SK-N-SH (cell line): ENCODE data around the gene SMYD3. TPM values are rescaled to one million over a fixed set of nuclear protein-coding genes. Genes with fewer than 3 reads are reported as not detected.

ENCODE experiments used
- CTCF ChIA-PET: fragments of 300-600, 350-600 bp; formaldehyde crosslinking; extraction: SDS; loops from one replicate; lab custom pipeline; 2021; lab: Yijun Ruan, JAX
- POLR2A ChIA-PET: fragments of 350-600 bp; sonication (Branson Sonifier 250); formaldehyde crosslinking; extraction: SDS; loops from one replicate; lab custom pipeline; 2020; ENCODE audit warnings: antibody characterized with exemption, inconsistent platforms; lab: Yijun Ruan, JAX
- DNase-seq: peaks from one replicate; pipeline ENCODE4 v3.0.0; 2012
- H2AFZ ChIP-seq: fragments of 200-600 bp; sonication (generic); 2 replicates; pipeline ENCODE4 v1.8.1; 2016; ENCODE audit warnings: antibody characterized with exemption, mild to moderate bottlenecking, low read depth
- H3F3A ChIP-seq: fragments of 200-600 bp; sonication (generic); replicated peaks from 2 replicates; pipeline ENCODE3; 2016; ENCODE audit warnings: antibody characterized with exemption, mild to moderate bottlenecking; ENCODE audit not compliant: insufficient read depth
- H3K27ac ChIP-seq, 2 experiments: fragments of 200-500 bp in 1 of 2; fragments of 200-600 bp in 1 of 2; sonication (Bioruptor generic) in 1 of 2; sonication (generic), shearing (Covaris generic) in 1 of 2; 2 replicates each; pipeline versions ENCODE4 v1.5.1 to v1.6.1; 2014 to 2016; ENCODE audit warnings: low read depth in 2 of 2, inconsistent platforms in 1 of 2, low read length in 1 of 2, mild to moderate bottlenecking in 1 of 2, mixed read lengths in 1 of 2
- H3K27me3 ChIP-seq: fragments of 200-600 bp; sonication (generic), shearing (Covaris generic); 2 replicates; pipeline ENCODE4 v1.6.1; 2016; ENCODE audit warnings: mixed run types; ENCODE audit not compliant: insufficient read depth
- H3K36me3 ChIP-seq, 2 experiments: fragments of 200-500 bp in 1 of 2; fragments of 200-600 bp in 1 of 2; sonication (Bioruptor generic) in 1 of 2; sonication (generic) in 1 of 2; replicated peaks in 1 of 2; 2 replicates each; pipeline versions ENCODE3 to v1.5.1; 2014 to 2016; ENCODE audit warnings: low read length in 1 of 2, mild to moderate bottlenecking in 1 of 2; ENCODE audit not compliant: insufficient read depth in 2 of 2, control insufficient read depth in 1 of 2
- H3K4me1 ChIP-seq, 2 experiments: fragments of 200-500 bp in 1 of 2; fragments of 200-600 bp in 1 of 2; sonication (Bioruptor generic) in 1 of 2; sonication (generic), shearing (Covaris generic) in 1 of 2; 2 replicates each; pipeline versions ENCODE4 v1.5.1 to v1.6.1; 2014 to 2016; ENCODE audit warnings: low read depth in 1 of 2, low read length in 1 of 2, mixed run types in 1 of 2; ENCODE audit not compliant: insufficient read depth in 2 of 2, control insufficient read depth in 1 of 2
- H3K4me2 ChIP-seq: fragments of 200-600 bp; sonication (generic), shearing (Covaris generic); 2 replicates; pipeline ENCODE4 v1.6.1; 2017; ENCODE audit warnings: mixed run types
- H3K4me3 ChIP-seq, 2 experiments: fragments of 200-500 bp in 1 of 2; fragments of 200-600 bp in 1 of 2; sonication (Bioruptor generic) in 1 of 2; sonication (generic), shearing (Covaris generic) in 1 of 2; 2 replicates each; pipeline versions ENCODE4 v1.5.1 to v1.8.1; 2014 to 2016; ENCODE audit warnings: low read depth in 2 of 2, inconsistent platforms in 1 of 2, low read length in 1 of 2, mild to moderate bottlenecking in 1 of 2, mixed read lengths in 1 of 2, moderate library complexity in 1 of 2
- H3K79me2 ChIP-seq: fragments of 200-600 bp; sonication (generic); 2 replicates; pipeline ENCODE4 v1.8.1; 2017; ENCODE audit warnings: mild to moderate bottlenecking; ENCODE audit not compliant: insufficient read depth
- H3K9ac ChIP-seq: fragments of 200-600 bp; sonication (generic); 2 replicates; pipeline ENCODE4 v1.6.1; 2017; ENCODE audit warnings: mixed run types
- H3K9me2 ChIP-seq: fragments of 200-600 bp; sonication (generic); 2 replicates; pipeline ENCODE4 v1.6.1; 2017; ENCODE audit warnings: mixed run types
- H3K9me3 ChIP-seq: fragments of 200-600 bp; sonication (generic); 2 replicates; pipeline ENCODE4 v1.6.1; 2017; ENCODE audit warnings: mixed run types, mild to moderate bottlenecking, moderate library complexity
- H4K20me1 ChIP-seq: fragments of 200-600 bp; sonication (generic); 2 replicates; pipeline ENCODE4 v1.6.1; 2017; ENCODE audit warnings: mild to moderate bottlenecking, mixed run types; ENCODE audit not compliant: insufficient read depth
- CHD2 ChIP-seq: fragments of 150-350 bp; IDR thresholded peaks from 2 replicates; pipeline ENCODE4 v1.6.1; 2018; ENCODE audit warnings: low read length; ENCODE audit not compliant: partially characterized antibody
- EZH2phosphoT487 ChIP-seq: fragments of 200-600 bp; sonication (generic); IDR thresholded peaks from 2 replicates; pipeline ENCODE4 v1.6.1; 2017; ENCODE audit warnings: low read depth, mixed run types, mild to moderate bottlenecking, antibody characterized with exemption, moderate library complexity, borderline replicate concordance
- GABPA ChIP-seq: IDR thresholded peaks from 2 replicates; pipeline ENCODE4 v1.4.0; 2012; ENCODE audit warnings: low read depth, mild to moderate bottlenecking
- GATA2 ChIP-seq: sonication (generic); formaldehyde crosslinking; IDR thresholded peaks from 2 replicates; pipeline ENCODE4 v1.5.0; 2020; ENCODE audit warnings: mild to moderate bottlenecking, missing genetic modification reagents
- JUND ChIP-seq: IDR thresholded peaks from 2 replicates; pipeline ENCODE4 v1.4.0; 2012
- MEF2A ChIP-seq: IDR thresholded peaks from 2 replicates; pipeline ENCODE4 v1.4.0; 2012; ENCODE audit warnings: low read depth, borderline replicate concordance
- MXI1 ChIP-seq: IDR thresholded peaks from 2 replicates; pipeline ENCODE4 v1.6.1; 2012; ENCODE audit warnings: mild to moderate bottlenecking, low read depth, low read length, improper control_type of control experiment
- PBX3 ChIP-seq: IDR thresholded peaks from 2 replicates; pipeline ENCODE4; 2012
- POLR2AphosphoS5 ChIP-seq: IDR thresholded peaks from 2 replicates; pipeline ENCODE4 v1.6.1; 2012; ENCODE audit warnings: low read depth, low read length
- RAD21 ChIP-seq: IDR thresholded peaks from 2 replicates; pipeline ENCODE4 v1.6.1; 2012; ENCODE audit warnings: mild to moderate bottlenecking, low read length
- RCOR1 ChIP-seq: fragments of 150-350 bp; IDR thresholded peaks from 2 replicates; pipeline ENCODE4 v1.6.1; 2017; ENCODE audit warnings: antibody characterized with exemption, low read length
- REST ChIP-seq: IDR thresholded peaks from 2 replicates; pipeline ENCODE4 v1.6.1; 2012; ENCODE audit warnings: mild to moderate bottlenecking, low read depth, low read length, moderate library complexity
- RFX5 ChIP-seq: IDR thresholded peaks from 2 replicates; pipeline ENCODE4 v1.6.1; 2012; ENCODE audit warnings: mild to moderate bottlenecking, improper control_type of control experiment, low read length
- RXRA ChIP-seq: IDR thresholded peaks from 2 replicates; pipeline ENCODE4 v1.4.0; 2012; ENCODE audit warnings: low read depth, mild to moderate bottlenecking, borderline replicate concordance
- SIN3A ChIP-seq: IDR thresholded peaks from 2 replicates; pipeline ENCODE4 v1.6.1; 2012; ENCODE audit warnings: low read depth, mild to moderate bottlenecking, low read length, moderate library complexity, borderline replicate concordance
- TAF1 ChIP-seq: IDR thresholded peaks from 2 replicates; pipeline ENCODE4 v1.6.1; 2012; ENCODE audit warnings: low read depth, mild to moderate bottlenecking, low read length, moderate library complexity, borderline replicate concordance
- TEAD4 ChIP-seq: IDR thresholded peaks from 2 replicates; pipeline ENCODE4 v1.4.0; 2012; ENCODE audit warnings: mild to moderate bottlenecking, borderline replicate concordance; ENCODE audit not compliant: insufficient read depth
- ZBTB33 ChIP-seq: IDR thresholded peaks from 2 replicates; pipeline ENCODE4 v1.4.0; 2012; ENCODE audit warnings: low read depth, borderline replicate concordance
- WGBS: methylation state at CpG from one replicate; pipeline ENCODE4 v1.1.6; 2017; ENCODE audit warnings: low lambda C conversion rate; 5-methylcytosine and 5-hydroxymethylcytosine counted together
- polyA plus RNA-seq, 3 experiments: library from polyadenylated mRNA; depleted of rRNA; stranded (reverse); fragments of >200 nt; gene quantifications; 2 replicates each; pipeline ENCODE4 v1.2.3, GENCODE V29; 2012

SMYD3 gene
- polyA plus RNA-seq, 1 of the 3 experiments (the other 2 are of a cell fraction) = 31.4 TPM

GRCh38 chr1:246306415-246307037 lies 200.6 kb downstream of the SMYD3 start:
- 78% methylated on average over 3 of the region's 3 CpGs for WGBS
- Histone ChIP-seq H3K79me2 (no peaks in the 10 kb centered on the region), H3K9me3 (no peaks in the 10 kb centered on the region), H3K9ac (no peak overlapping the region), H3K4me3 (no peak overlapping the region), H3K4me2 (no peak overlapping the region), H3K9me2 (no peaks in the 10 kb centered on the region), H3F3A (peaks cover 12% of the 10 kb centered on the region), H3K27ac (no peak overlapping the region), H3K27me3 (no peaks in the 10 kb centered on the region), H2AFZ (no peak overlapping the region), H3K36me3 (peaks cover 0 to 4% of the 10 kb centered on the region in 2 experiments), H3K4me1 (peaks cover 14 to 22% of the 10 kb centered on the region in 2 experiments; a peak in 3 of 4 replicates), H4K20me1 (no peaks in the 10 kb centered on the region)
- TF ChIP-seq CHD2 = no peak
- no peak for TF ChIP-seq PBX3
- TF ChIP-seq EZH2phosphoT487 = no peak
- TF ChIP-seq RAD21 = no peak
- no peak for TF ChIP-seq GABPA
- no peak for TF ChIP-seq JUND
- no peak for TF ChIP-seq GATA2 (CRISPR knock-in tag)
- ChIA-PET CTCF (interaction anchor here (1.4 kb wide), 1 partner anchor 12 kb away, joined by 3 read pairs; no protein-coding TSS in a partner anchor), POLR2A (no interaction called here)
- no peak for DNase-seq

- Histone ChIP-seq H3K79me2 (no peaks in the 10 kb centered on the region), H4K20me1 (no peaks in the 10 kb centered on the region), H3K4me3 (no peak overlapping the region), H3K27me3 (no peaks in the 10 kb centered on the region), H3F3A (peaks cover 8% of the 10 kb centered on the region), H3K9me3 (no peaks in the 10 kb centered on the region), H3K4me1 (peaks cover 22 to 26% of the 10 kb centered on the region in 2 experiments; a peak in 3 of 4 replicates), H3K9ac (no peak overlapping the region), H3K36me3 (peaks cover 0 to 2% of the 10 kb centered on the region in 2 experiments), H3K4me2 (no peak overlapping the region), H3K9me2 (no peaks in the 10 kb centered on the region), H2AFZ (no peak overlapping the region), H3K27ac (no peak overlapping the region)
- 95% methylated on average over 5 of the region's 5 CpGs for WGBS
- ChIA-PET POLR2A (no interaction called here), CTCF (interaction anchor here (0.8 to 1.4 kb wide), 3 partner anchors 10 to 36 kb away, joined by 3 read pairs; no protein-coding TSS in a partner anchor)
- no peak for DNase-seq
- no peak for TF ChIP-seq RCOR1
- TF ChIP-seq RXRA = no peak
- TF ChIP-seq TEAD4 = no peak
- no peak for TF ChIP-seq RFX5
- no peak for TF ChIP-seq SIN3A
- no peak for TF ChIP-seq TAF1
- TF ChIP-seq POLR2AphosphoS5 = no peak
- no peak for TF ChIP-seq MEF2A
- TF ChIP-seq GABPA = no peak
- no peak for TF ChIP-seq GATA2 (CRISPR knock-in tag)
- no peak for TF ChIP-seq JUND
- TF ChIP-seq REST = no peak
- TF ChIP-seq MXI1 = no peak
- TF ChIP-seq CHD2 = no peak
- no peak for TF ChIP-seq ZBTB33
These were observed 202.4 kb downstream of the SMYD3 start for GRCh38 chr1:246304484-246305259.
